OCI-LY1 (cell line): Measurements from ENCODE around the gene SYNPO2L.

Experiments used
- CTCF ChIP-seq: fragments of 200-600 bp; sonication (generic), shearing (Covaris generic); IDR thresholded peaks from 2 replicates; pipeline ENCODE4 v1.5.1; 2017; ENCODE audit warnings: mild to moderate bottlenecking, antibody characterized with exemption, low read length, moderate library complexity, mixed read lengths
- EZH2 ChIP-seq: fragments of 200-600 bp; sonication (generic), shearing (Covaris generic); IDR thresholded peaks from 2 replicates; pipeline ENCODE4 v1.8.0; 2017; ENCODE audit warnings: borderline replicate concordance, mixed run types, mild to moderate bottlenecking, antibody characterized with exemption, low read length, moderate library complexity, mixed read lengths

GRCh38 chr10:73644015-73644743, 11.7 kb downstream of the SYNPO2L start:
- TF ChIP-seq CTCF (peak; percentile 91), EZH2 (no peak)
